NCI-H1417 (cell line): ENCODE data around the gene AP5B1.

Experiments
- DNase-seq, 3 experiments: peaks; one replicate each; lab custom pipeline; 2025; lab: John Stamatoyannopoulos, UW

Gene AP5B1

DNA sequence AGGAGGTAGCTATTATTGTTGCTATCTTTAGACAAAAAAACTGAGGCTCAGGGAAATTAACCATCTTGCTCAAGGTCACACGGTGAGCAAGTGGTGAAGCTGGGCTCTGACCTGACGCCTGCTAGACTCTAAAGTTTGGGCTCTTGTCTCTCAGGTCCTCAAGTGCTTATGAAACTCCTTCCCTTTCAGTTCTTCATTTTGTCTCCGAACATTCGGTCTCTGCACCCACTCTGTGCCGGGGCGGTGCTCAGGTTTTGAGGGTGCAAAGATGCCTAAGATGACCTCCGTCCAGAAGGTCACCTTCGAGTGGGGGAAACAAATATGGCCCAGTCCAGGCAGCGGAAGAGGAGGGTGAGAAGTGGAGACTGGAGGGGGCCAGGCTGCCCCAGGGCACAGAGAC lies 22.1 kb upstream of the AP5B1 start:
- no peak for DNase-seq

DNA sequence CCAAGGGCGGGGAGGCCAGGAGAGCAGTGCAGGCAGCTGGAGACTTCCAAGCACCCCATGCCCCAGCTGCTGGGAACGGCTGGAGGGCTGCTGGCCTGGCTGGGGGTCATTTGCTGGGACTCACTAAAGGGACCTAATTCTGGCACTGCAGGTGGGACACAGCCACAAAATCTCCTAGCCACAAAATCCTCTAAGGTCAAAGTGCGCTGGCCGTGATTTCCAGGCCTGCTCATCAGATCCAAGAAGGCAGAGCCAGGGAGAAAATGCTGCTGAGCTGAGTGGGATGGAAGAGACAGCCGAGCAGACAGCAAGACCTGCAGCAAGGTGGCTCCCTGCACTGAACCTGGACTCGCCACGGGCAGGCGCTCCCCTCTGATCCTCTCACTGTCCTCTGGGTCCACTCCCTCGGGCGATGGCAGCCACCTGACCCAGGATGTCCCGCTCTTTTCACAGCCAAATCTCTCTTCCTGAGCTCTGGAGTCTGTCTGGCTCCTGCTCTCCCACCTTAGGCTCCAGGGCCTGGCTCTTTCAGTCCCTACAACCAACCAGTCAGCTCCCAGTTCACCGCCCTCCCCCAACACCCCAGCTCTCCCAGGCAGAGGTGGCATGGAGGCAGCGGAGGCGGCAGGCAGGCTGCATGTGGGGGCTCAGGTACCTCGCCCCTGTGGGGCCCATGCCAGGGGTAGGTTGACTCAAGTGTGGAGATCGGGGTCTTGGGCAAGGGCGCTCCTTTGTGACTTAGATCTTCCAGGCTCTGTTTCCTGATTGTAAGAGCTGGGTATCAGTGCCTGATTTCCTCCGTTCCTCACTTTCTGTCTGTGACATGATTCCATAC lies 20.6 kb upstream of the AP5B1 start:
- DNase-seq, result no peak

GRCh38 chr11:65798882-65799281 lies 18.1 kb upstream of the AP5B1 start:
- no peak for DNase-seq

GRCh38 chr11:65797711-65798110 lies 16.9 kb upstream of the AP5B1 start:
- DNase-seq, result no peak

GRCh38 chr11:65796726-65797601 lies 16.2 kb upstream of the AP5B1 start:
- no peak for DNase-seq

DNA sequence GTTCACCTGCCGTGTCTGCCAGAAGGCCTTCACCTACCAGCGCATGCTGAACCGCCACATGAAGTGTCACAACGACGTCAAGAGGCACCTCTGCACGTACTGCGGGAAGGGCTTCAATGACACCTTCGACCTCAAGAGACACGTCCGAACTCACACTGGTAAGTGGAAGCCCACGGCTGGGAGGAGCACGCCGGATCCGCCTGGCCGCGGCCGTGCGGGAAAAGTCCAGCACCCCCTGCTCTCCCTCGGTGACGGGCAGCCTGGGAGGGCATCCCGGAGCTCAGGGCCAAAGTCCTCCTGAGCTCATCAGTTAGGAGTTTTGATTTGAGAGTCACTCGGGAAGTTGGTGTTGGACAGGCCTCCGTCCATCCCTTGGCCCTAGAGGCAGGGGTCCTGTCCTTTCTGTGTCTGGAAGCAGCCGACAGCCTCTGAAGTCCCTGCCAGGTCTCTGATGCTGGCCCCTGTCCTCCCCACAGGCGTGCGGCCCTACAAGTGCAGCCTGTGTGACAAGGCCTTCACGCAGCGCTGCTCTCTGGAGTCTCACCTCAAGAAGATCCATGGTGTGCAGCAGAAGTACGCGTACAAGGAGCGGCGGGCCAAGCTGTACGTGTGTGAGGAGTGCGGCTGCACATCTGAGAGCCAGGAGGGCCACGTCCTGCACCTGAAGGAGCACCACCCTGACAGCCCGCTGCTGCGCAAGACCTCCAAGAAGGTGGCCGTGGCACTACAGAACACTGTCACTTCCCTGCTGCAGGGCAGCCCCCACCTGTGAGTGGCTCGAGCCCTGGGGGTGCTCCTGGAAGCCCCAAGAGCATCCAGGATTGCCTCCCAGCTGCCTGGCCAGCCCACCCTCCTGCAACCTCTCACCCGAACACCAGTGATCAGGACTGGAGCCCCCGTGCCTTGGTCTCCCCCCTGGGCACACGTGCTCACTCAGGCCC lies 14.1 kb upstream of the AP5B1 start:
- no peak for DNase-seq

DNA sequence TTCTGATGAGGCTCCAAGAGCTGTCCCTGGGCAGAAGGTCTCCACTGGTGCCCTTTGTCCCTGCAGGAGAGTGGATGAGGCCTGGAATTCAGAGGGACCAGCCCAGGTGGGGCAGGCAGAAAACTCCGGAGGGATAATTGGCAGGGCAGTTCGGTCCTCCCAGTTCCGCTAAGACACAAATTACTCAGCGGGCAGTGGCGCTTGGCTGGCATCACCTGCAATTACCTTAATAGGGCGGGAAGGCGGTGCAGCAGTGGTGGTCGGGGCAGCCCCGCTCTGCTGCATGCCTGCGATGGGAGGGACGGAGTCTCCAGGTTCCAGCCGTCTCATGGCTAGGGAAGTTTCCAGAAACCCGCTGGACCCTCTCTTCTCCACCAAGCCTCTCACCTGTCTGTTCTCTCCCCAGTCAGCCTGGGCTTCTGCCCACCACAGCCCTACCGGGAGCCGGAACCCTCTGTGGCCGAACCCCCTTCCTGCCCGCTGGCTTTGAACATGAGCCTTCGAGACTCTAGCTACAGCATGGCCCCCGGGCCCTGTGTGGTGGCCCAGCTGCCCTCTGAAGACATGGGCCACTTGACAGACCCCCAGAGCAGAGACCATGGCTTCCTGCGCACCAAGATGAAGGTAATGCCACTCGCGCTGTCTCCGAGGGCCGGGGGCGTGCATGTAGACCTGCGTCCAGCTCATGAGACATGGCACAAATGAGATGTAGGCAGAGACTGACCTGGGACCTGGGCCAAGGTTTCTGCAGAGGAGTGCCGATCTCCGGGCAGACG lies 13.0 kb upstream of the AP5B1 start:
- peak in 2 of 3 experiments; percentile 65 to 75 for DNase-seq

- peak in 2 of 3 experiments; percentile 65 to 79 for DNase-seq
Measured at GRCh38 chr11:65793144-65793581, 12.4 kb upstream of the AP5B1 start.

DNA sequence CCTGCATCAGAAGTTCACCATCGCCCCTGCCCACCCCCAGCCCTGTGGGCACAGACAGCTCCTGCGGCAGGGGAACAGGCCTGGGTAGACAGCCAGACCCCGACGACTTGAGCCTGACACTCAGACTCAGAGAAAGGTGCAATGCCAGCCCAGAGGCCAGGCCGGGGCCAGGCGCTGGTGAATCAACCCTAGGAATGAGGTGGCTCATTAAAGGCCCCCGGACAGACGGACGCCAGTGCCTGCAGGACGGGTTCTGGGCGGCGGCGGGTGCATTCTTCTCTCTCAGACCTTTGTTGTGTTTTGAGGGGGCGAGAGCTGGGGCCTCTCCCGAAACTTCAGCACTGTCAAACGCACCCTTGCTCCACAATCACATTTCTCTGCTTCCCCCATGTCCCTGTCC lies 11.7 kb upstream of the AP5B1 start:
- no peak for DNase-seq

DNA sequence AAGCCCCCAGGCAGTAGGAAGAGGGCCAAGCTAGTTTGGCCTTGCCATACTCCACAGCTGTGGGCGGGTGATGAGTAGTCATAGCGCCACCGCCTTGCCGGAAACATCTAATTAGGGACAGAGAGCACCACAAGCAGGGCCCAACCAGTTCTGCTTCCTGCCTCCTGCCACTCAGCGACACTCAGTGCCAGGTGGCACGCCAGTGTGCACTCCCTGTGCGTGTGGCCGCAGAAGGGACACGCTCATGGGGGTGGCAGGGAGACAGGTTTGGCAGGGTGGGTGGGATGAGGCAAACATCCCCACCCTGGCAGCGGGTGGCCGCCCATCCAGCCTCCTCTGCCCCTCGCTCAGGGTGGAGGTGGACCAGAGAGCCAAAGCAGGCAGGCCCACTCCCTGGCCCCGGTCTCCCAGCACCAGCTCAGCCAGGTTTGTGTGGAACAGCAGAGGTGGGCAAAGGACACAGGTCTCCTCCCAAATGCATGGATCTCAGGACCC lies 11.0 kb upstream of the AP5B1 start:
- DNase-seq, result peak in 2 of 3 experiments; percentile 73 to 87

DNA sequence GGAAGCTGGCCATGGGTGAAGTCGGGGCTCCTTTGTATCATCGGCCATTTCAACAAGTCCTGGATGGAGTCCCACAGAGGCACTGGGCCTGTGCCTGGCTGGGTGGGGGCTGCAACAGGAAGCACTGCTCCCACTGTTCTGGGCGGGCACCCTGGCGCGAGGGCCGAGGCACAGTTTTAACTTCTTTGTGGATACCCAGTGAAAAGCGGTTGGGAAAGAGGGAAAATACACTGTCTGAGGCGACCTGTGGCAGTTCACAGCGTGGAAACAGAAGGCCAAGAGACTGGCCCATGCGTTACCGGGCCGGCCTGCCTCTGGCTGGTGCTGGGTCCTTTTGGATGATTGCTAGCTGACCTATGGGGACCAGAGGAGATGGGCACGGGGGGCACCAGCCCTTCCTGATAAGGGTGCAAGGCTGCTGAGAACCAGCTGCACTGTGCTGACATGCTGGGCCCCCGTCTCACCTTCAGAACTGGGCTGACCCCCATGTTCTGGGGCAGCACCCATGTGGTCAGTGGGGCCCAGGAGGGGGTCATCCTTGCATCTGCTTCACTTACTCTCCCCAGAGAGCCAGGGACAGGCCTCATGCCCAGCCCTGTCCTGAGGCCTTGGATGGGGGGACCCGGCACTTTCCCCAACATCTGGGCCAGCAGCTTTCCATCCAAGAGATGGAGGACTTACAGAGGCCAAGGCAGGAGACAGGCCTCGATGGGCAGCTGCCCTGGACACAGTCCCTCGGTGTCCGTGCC lies 10.3 kb upstream of the AP5B1 start:
- DNase-seq, result no peak

- DNase-seq, result no peak
Measured at GRCh38 chr11:65790104-65790901, 9.5 kb upstream of the AP5B1 start.

DNA sequence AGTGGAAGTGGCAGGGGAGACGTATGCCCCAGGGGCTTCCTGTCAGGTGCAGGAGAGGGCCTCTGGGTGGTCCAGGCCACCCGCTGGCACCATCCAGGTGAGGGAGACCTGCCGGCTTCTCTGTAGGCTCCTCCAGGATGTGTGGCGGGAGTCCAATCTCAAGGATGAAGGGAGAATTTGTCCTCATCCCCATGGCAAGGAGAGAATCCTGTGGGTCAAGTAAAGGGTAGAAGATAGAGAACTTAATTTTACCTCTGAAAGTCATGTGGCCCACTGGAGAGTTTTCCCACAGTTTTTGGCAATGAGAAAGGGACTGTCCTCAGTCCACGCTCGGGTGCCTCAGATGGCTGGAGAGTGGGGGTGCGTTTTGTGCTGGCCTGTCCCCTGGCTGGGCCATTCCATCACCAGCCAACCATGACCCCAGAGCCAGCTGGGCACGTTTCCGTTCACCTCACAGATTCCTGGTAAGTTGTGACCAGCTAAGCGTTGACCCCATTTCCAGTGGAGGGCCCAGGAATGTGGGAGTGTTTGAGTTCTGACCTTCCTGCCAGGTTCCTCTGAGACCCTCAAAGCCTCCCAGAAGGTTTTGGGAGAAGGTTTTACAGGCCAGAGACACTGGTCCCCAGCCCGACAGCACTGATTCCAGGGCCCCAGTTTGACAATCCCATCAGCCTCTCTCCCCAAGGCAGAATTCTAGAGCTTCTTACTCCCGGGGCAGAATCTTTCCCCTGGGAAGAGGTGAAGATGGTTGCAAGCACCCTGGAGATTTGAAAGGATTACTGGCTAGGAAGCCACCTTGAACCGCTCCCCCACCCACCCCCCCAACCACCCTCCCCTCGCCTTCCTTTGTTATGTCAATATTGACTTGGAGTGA lies 8.7 kb upstream of the AP5B1 start:
- DNase-seq, result no peak

DNA sequence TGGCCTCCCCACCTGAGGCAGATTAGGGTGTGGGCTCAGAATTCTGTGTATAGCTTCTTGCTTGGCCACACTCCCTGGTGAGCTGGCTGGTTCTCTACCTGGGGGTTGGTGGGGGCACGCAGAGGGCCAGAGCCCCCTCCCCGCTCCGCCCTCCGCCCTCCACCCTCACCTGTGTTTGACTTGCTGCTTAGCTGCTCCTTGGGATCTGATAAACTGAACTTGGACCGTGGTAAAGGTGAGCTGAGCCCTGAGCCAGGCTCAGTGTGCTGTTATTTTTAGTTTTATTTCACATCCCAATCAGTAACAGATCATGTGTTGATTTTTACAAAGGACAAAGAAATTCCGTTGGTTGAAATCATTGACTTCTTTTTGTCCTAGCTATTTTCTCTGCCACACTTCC lies 8.0 kb upstream of the AP5B1 start:
- no peak for DNase-seq

- peak in 2 of 3 experiments; percentile 25 to 48 for DNase-seq
Measured at GRCh38 chr11:65787649-65788622, 7.2 kb upstream of the AP5B1 start.

GRCh38 chr11:65786786-65787636 lies 6.2 kb upstream of the AP5B1 start, which contains the start of gene OVOL1:
OVOL1 (plus strand) TSS chr11:65787063; CDS start chr11:65787374, 311 bp downstream.
- DNase-seq, result peak in 2 of 3 experiments; percentile 67 to 85
